Measurements from ENCODE around the gene DHRS7C.

Gene DHRS7C

GRCh38 chr17:9728564-9728963 lies 62.8 kb downstream of the DHRS7C start:
- Histone ChIP-seq H3K36me3 (replicated peaks; ENCODE audit: low read depth, low read length) (no peaks in the 10 kb centered on the region), H3K4me3 (ENCODE audit: low read length) (no peak overlapping the region), H3K4me1 (ENCODE audit: low read length) (no peaks in the 10 kb centered on the region), H3K9me3 (ENCODE audit: insufficient read depth, low read length) (no peaks in the 10 kb centered on the region), H3K9ac (ENCODE audit: low read length) (no peak overlapping the region), H3K4me2 (ENCODE audit: low read length) (no peak overlapping the region), H4K20me1 (ENCODE audit: insufficient read depth, low read length) (no peaks in the 10 kb centered on the region), H3K79me2 (ENCODE audit: low read length) (no peaks in the 10 kb centered on the region), H3K27me3 (ENCODE audit: low read depth, low read length) (no peaks in the 10 kb centered on the region), H3K27ac (ENCODE audit: low read length) (no peak overlapping the region), H2AFZ (ENCODE audit: low read depth, low read length) (no peak overlapping the region)
- TF ChIP-seq CTCF (IDR thresholded peaks at IDR 0.05; ENCODE audit: low read depth, low read length) (no peak), EZH2phosphoT487 (IDR thresholded peaks at IDR 0.05; ENCODE audit: low read depth) (no peak)

- H3K4me2 ChIP-seq (ENCODE audit: low read length) = no peak overlapping the region
- no peaks in the 10 kb centered on the region for H3K27me3 ChIP-seq (ENCODE audit: low read depth, low read length)
- no peaks in the 10 kb centered on the region for H3K9me3 ChIP-seq (ENCODE audit: insufficient read depth, low read length)
- TF ChIP-seq EZH2phosphoT487 (IDR thresholded peaks at IDR 0.05; ENCODE audit: low read depth) (no peak), CTCF (IDR thresholded peaks at IDR 0.05; ENCODE audit: low read depth, low read length) (no peak)
- H3K4me3 ChIP-seq (ENCODE audit: low read length) = no peak overlapping the region
- H4K20me1 ChIP-seq (ENCODE audit: insufficient read depth, low read length) = no peaks in the 10 kb centered on the region
- no peaks in the 10 kb centered on the region for H3K79me2 ChIP-seq (ENCODE audit: low read length)
- no peaks in the 10 kb centered on the region for H3K36me3 ChIP-seq (replicated peaks; ENCODE audit: low read depth, low read length)
- H3K4me1 ChIP-seq (ENCODE audit: low read length) = no peaks in the 10 kb centered on the region
- no peak overlapping the region for H2AFZ ChIP-seq (ENCODE audit: low read depth, low read length)
- no peak overlapping the region for H3K27ac ChIP-seq (ENCODE audit: low read length)
- no peak overlapping the region for H3K9ac ChIP-seq (ENCODE audit: low read length)
These were observed 63.4 kb downstream of the DHRS7C start for GRCh38 chr17:9728005-9728404.

GRCh38 chr17:9726291-9726690 lies 65.1 kb downstream of the DHRS7C start:
- Histone ChIP-seq H3K4me2 (ENCODE audit: low read length) (no peak overlapping the region), H3K9ac (ENCODE audit: low read length) (no peak overlapping the region), H3K4me3 (ENCODE audit: low read length) (no peak overlapping the region), H4K20me1 (ENCODE audit: insufficient read depth, low read length) (no peaks in the 10 kb centered on the region), H3K27ac (ENCODE audit: low read length) (no peak overlapping the region), H3K36me3 (replicated peaks; ENCODE audit: low read depth, low read length) (no peaks in the 10 kb centered on the region), H3K79me2 (ENCODE audit: low read length) (no peaks in the 10 kb centered on the region), H2AFZ (ENCODE audit: low read depth, low read length) (no peak overlapping the region), H3K9me3 (ENCODE audit: insufficient read depth, low read length) (no peaks in the 10 kb centered on the region), H3K27me3 (ENCODE audit: low read depth, low read length) (no peaks in the 10 kb centered on the region), H3K4me1 (ENCODE audit: low read length) (no peaks in the 10 kb centered on the region)
- TF ChIP-seq CTCF (IDR thresholded peaks at IDR 0.05; ENCODE audit: low read depth, low read length) (no peak), EZH2phosphoT487 (IDR thresholded peaks at IDR 0.05; ENCODE audit: low read depth) (no peak)

- TF ChIP-seq CTCF (IDR thresholded peaks at IDR 0.05; ENCODE audit: low read depth, low read length) = no peak
- TF ChIP-seq EZH2phosphoT487 (IDR thresholded peaks at IDR 0.05; ENCODE audit: low read depth) = no peak
- no peaks in the 10 kb centered on the region for H3K9me3 ChIP-seq (ENCODE audit: insufficient read depth, low read length)
- H4K20me1 ChIP-seq (ENCODE audit: insufficient read depth, low read length) = no peaks in the 10 kb centered on the region
- H2AFZ ChIP-seq (ENCODE audit: low read depth, low read length) = no peak overlapping the region
- no peaks in the 10 kb centered on the region for H3K36me3 ChIP-seq (replicated peaks; ENCODE audit: low read depth, low read length)
- H3K4me1 ChIP-seq (ENCODE audit: low read length) = no peaks in the 10 kb centered on the region
- no peak overlapping the region for H3K27ac ChIP-seq (ENCODE audit: low read length)
- H3K4me3 ChIP-seq (ENCODE audit: low read length) = no peak overlapping the region
- no peak overlapping the region for H3K4me2 ChIP-seq (ENCODE audit: low read length)
- H3K79me2 ChIP-seq (ENCODE audit: low read length) = no peaks in the 10 kb centered on the region
- H3K27me3 ChIP-seq (ENCODE audit: low read depth, low read length) = no peaks in the 10 kb centered on the region
- no peak overlapping the region for H3K9ac ChIP-seq (ENCODE audit: low read length)
These were observed 65.8 kb downstream of the DHRS7C start for GRCh38 chr17:9725575-9725974.

All from OCI-LY3 (cell line).